Esophagus muscularis mucosa (tissue), 3 donors: ENCODE results near the gene ACTC1.

Experiments used
- POLR2A ChIP-seq: fragments of 450-650 bp; IDR thresholded peaks from one replicate; pipeline ENCODE4 v1.6.1; 2017; ENCODE audit warnings: antibody characterized with exemption, moderate library complexity, mild to moderate bottlenecking, low read depth
- TF ChIP-seq, protein P1 (sequence below), 3 experiments: fragments of 200-600 bp in 2 of 3; fragments of 450-650 bp in 1 of 3; sonication (generic) in 2 of 3; IDR thresholded peaks; one replicate each; pipeline ENCODE4 v1.5.1; 2017 to 2019; ENCODE audit warnings: antibody characterized with exemption in 3 of 3, mild to moderate bottlenecking in 2 of 3, moderate library complexity in 1 of 3

DNA sequence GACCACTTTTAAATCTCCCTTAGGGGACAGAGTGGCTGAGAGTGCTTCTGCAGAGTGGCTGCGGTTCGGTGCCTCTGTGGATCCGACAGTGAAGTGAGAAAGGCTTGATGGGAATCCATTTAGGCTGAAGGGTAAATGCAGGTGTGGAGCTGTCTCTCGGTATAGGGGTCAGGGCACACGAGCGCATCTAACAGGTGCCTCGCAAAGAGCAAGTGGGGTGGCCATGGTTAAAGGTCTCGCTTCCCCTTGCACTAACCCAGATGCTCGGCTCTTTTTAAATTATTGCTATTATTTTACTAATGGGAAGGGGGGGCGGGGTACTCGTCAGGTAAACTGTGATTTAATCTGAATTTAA, 40.0 kb downstream of the ACTC1 start:
- TF ChIP-seq, protein P1, sequence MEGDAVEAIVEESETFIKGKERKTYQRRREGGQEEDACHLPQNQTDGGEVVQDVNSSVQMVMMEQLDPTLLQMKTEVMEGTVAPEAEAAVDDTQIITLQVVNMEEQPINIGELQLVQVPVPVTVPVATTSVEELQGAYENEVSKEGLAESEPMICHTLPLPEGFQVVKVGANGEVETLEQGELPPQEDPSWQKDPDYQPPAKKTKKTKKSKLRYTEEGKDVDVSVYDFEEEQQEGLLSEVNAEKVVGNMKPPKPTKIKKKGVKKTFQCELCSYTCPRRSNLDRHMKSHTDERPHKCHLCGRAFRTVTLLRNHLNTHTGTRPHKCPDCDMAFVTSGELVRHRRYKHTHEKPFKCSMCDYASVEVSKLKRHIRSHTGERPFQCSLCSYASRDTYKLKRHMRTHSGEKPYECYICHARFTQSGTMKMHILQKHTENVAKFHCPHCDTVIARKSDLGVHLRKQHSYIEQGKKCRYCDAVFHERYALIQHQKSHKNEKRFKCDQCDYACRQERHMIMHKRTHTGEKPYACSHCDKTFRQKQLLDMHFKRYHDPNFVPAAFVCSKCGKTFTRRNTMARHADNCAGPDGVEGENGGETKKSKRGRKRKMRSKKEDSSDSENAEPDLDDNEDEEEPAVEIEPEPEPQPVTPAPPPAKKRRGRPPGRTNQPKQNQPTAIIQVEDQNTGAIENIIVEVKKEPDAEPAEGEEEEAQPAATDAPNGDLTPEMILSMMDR (IDR thresholded peaks at IDR 0.05): no peak
- TF ChIP-seq POLR2A: no peak
